22Rv1 (cell line): ENCODE measurements around the gene AUP1.

Source experiments
- H3K27ac ChIP-seq: fragments of 450-650 bp; 2 replicates; pipeline ENCODE4 v1.5.1; 2017
- ZFX ChIP-seq: fragments of 450-650 bp; IDR thresholded peaks from 2 replicates; pipeline ENCODE4 v1.6.1; 2017; ENCODE audit warnings: antibody characterized with exemption, borderline replicate concordance
- TF ChIP-seq, protein P1 (sequence below): fragments of 450-650 bp; IDR thresholded peaks from 2 replicates; pipeline ENCODE4 v1.5.1; 2017; ENCODE audit warnings: mild to moderate bottlenecking

The AUP1 gene

DNA sequence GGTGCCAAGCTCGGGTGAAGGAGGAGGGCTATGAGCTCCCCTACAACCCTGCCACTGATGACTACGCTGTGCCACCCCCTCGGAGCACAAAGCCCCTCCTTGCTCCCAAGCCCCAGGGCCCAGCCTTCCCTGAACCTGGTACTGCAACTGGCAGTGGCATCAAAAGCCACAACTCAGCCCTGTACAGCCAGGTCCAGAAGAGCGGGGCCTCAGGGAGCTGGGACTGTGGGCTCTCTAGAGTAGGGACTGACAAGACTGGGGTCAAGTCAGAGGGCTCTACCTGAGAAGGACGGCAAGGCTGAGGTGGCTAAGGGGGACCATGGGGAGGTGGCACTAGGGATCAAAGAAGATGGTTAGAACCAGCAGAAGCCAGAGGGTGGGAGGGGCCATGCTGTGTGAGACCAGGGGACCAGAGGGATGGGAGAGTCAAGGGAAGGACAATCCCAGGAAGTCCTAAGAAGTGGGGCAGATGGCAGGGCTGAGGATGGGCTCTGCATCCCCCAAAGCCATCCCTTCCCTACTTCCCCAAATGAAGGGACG, 27.4 kb upstream of the AUP1 start:
- no peak overlapping the region for H3K27ac ChIP-seq
- TF ChIP-seq, protein P1, sequence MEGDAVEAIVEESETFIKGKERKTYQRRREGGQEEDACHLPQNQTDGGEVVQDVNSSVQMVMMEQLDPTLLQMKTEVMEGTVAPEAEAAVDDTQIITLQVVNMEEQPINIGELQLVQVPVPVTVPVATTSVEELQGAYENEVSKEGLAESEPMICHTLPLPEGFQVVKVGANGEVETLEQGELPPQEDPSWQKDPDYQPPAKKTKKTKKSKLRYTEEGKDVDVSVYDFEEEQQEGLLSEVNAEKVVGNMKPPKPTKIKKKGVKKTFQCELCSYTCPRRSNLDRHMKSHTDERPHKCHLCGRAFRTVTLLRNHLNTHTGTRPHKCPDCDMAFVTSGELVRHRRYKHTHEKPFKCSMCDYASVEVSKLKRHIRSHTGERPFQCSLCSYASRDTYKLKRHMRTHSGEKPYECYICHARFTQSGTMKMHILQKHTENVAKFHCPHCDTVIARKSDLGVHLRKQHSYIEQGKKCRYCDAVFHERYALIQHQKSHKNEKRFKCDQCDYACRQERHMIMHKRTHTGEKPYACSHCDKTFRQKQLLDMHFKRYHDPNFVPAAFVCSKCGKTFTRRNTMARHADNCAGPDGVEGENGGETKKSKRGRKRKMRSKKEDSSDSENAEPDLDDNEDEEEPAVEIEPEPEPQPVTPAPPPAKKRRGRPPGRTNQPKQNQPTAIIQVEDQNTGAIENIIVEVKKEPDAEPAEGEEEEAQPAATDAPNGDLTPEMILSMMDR: no peak
- TF ChIP-seq ZFX: no peak

DNA sequence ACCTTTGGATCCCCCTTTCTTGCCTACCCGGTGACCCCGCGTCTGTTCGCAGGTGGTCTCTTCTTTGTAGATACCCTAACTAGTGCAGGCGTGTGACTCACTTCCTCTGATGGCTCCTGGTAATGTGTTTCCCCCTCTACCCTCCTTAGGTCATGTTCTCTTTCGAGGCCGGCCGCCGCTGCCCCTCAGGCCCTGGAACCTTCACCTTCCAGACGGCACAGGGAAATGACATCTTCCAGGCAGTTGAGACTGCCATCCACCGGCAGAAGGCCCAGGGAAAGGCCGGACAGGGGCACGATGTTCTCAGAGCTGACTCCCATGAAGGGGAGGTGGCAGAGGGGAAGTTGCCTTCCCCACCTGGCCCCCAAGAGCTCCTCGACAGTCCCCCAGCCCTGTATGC, 26.7 kb upstream of the AUP1 start:
- TF ChIP-seq ZFX: no peak
- TF ChIP-seq, protein P1: no peak
- no peak overlapping the region for H3K27ac ChIP-seq

DNA sequence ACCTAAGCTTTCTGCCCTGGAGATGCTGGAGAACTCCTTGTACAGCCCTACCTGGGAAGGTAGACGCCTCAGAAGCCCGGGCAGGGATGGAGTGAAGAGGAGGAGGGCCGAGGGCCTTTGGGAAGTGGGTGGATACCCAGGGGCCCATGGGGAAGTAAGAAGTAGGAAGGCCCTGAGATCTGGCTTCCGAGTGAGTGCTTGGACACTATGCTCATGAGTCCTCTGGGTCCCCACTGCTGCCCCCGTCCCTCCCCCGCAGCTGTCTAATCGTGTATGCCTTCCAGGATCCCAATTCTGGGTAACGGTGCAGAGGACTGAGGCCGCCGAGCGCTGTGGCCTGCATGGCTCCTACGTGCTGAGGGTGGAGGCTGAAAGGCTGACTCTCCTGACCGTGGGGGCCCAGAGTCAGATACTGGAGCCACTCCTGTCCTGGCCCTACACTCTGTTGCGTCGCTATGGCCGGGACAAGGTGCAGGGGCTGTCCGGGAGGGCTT, 26.2 kb upstream of the AUP1 start:
- H3K27ac ChIP-seq: no peak overlapping the region
- TF ChIP-seq ZFX: no peak
- TF ChIP-seq, protein P1: no peak

DNA sequence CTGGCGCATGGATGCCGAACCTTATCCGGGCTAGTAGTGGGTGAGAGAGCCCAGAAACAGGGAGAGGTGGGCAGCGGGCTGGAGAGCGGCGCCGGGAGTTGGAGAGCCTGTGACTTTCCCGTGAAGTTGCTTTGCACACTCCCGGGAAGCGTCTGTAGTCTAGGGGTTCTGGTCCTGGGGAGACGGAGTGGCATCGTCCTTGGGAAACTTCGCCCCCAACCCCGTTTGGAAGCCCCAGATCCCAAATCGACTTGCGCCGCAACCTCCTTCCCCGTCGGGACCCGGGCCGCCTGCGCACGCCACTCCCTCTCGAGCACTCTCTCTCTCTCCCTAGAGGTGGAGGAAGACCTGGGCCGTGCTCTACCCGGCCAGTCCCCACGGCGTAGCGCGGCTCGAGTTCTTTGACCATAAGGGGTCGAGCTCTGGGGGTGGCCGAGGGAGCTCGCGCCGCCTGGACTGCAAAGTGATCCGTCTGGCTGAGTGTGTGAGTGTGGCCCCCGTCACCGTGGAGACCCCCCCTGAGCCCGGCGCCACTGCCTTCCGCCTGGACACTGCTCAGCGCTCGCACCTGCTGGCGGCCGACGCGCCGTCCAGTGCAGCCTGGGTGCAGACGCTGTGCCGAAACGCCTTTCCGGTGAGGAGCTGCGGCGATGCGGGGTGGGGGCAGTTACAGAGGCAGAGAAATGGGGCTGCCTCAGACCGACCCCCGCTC, 25.5 kb upstream of the AUP1 start:
- H3K27ac ChIP-seq: peak overlapping the region; percentile 52; the same call in 1 of the 2 replicates
- TF ChIP-seq, protein P1: no peak

DNA sequence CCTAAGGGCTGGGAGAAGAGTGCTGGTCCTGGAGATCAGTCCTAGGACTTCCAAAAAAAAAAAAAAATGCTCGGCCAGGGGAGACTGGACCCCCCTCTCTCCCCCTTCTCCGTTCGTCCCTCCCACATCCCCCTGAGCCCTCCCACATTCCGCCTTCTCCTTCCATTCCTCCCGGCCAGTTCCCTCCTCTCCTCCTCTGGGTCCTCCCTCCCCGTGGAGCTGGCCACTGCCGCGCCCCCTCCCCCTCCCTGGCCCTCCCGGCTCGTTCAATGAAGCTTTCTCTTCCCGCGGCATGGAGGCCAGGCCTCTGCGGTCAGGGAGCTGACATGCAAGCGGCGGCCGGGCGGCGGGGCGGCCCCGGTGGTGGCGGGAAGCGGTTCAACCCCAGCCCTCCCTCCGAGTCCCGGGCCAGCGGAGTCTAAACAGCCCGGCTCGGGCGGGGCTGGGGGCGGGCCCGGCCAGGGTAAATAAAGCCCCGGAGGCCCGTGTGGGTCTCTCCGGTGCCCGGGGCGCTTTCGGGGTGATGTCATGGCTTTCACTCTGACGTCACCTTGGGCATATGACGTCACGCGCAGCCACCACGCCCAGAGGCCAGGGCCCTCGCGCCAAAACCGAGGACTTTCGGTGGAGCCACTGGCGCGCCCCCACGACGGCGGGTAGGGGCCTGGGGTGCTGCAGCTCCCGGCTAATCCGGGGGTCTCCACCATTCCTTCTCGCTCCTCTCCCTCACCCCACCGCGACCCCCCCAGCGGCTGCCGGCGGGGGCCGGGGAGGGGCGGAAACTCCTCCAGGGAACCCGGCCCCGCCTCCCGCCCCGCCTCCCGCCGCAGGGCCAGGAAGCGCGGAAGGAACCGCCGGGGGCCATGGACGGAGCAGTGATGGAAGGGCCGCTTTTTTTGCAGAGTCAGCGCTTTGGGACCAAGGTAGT, 24.6 kb upstream of the AUP1 start, which contains the start of the genes DOK1 and LOXL3:
Gene DOK1 (plus strand): TSS at position 829 of the 928 bp plus-strand sequence. CDS start 35 bp downstream, at position 864.
Gene LOXL3 (minus strand): TSS at position 51 of the 928 bp plus-strand sequence. CDS start 1,308 bp downstream, outside the sequence.
- peak within 1 kb of the TSS; percentile 52 for H3K27ac ChIP-seq

DNA sequence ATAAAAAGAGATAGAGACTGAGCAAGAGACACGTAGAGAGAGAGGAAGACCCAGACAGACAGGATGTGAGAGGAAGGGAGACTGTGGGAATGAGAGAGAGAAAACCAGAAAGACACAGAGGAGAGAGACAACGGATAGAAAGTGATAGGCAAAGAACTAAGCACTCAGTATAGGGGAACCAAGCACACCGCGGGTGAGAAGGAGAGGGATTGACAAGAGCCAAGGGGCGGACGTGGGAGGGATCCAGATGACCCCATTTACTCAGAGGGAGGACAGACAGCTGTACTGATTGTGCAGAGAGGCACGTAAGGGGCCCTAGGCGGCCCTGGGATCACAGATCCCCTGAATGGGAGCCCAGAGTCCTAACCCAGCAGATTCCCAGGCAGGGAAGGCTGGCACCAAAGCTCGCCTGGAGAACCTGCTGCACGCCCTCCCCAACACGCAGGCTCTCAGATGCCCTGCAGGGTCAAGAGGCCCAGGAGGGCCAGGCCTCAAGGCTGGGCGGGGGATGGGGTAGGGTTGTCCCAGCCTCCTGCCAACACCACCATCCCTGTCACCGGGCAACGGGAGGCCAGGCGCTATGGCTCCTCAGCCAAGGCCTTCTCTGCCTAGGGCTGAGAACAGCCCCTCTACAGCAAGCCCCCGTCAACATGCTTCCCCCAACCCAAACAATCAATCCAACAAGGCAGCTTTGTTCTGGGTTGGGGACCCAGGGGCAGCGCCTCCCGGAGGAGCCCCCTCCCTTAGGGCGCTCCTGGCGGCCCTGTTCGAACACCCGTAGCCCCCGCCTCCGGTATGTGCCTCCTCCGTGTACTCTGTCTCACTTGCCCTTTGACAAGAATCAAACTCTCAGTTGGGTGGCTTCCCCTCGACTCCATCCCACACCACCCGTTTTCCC, 23.7 kb upstream of the AUP1 start:
- TF ChIP-seq, protein P1: no peak
- TF ChIP-seq ZFX: no peak
- peak overlapping the region; percentile 52 for H3K27ac ChIP-seq

More for the DNA sequence above, 24.6 kb upstream of the AUP1 start, which contains the start of the genes DOK1 and LOXL3:
- TF ChIP-seq, protein P1: no peak
- TF ChIP-seq ZFX: no peak
